K562 (cell line): Measurements from ENCODE around the gene A1BG. TPM values are rescaled to one million over a fixed set of nuclear protein-coding genes. Genes with fewer than 3 reads are reported as not detected.

ENCODE experiments used
- ARID1B ChIP-seq: fragments of 450-650 bp; IDR thresholded peaks from 2 replicates; pipeline ENCODE4 v1.6.1; 2016; ENCODE audit warnings: antibody characterized with exemption, mild to moderate bottlenecking, inconsistent platforms
- ASH1L ChIP-seq: fragments of 450-650 bp; IDR thresholded peaks from 2 replicates; pipeline ENCODE4 v1.6.1; 2018; ENCODE audit warnings: borderline replicate concordance, mild to moderate bottlenecking, low read depth; ENCODE audit not compliant: partially characterized antibody
- BMI1 ChIP-seq: fragments of 150-350 bp; IDR thresholded peaks from 2 replicates; pipeline ENCODE4 v1.6.1; 2014; ENCODE audit warnings: low read length
- CBX1 ChIP-seq: sonication (generic); IDR thresholded peaks from 2 replicates; pipeline ENCODE4 v1.6.1; 2016; ENCODE audit warnings: antibody characterized with exemption, low read depth, mild to moderate bottlenecking
- DACH1 ChIP-seq: fragments of 450-650 bp; IDR thresholded peaks from 2 replicates; pipeline ENCODE4 v1.6.1; 2018; ENCODE audit not compliant: partially characterized antibody
- GTF2E2 ChIP-seq: fragments of 200-800 bp; sonication (Bioruptor generic); IDR thresholded peaks from 2 replicates; pipeline ENCODE4 v1.6.1; 2016; ENCODE audit warnings: missing genetic modification characterization, missing compliant biosample characterization
- HCFC1 ChIP-seq: IDR thresholded peaks from 2 replicates; pipeline ENCODE4 v1.6.1; 2012; ENCODE audit warnings: low read depth, low read length, improper control_type of control experiment
- L3MBTL2 ChIP-seq: fragments of 450-650 bp; IDR thresholded peaks from 2 replicates; pipeline ENCODE4 v1.6.1; 2016; ENCODE audit warnings: mild to moderate bottlenecking, moderate library complexity
- NFE2 ChIP-seq: IDR thresholded peaks from 2 replicates; pipeline ENCODE4 v1.6.1; 2014; ENCODE audit warnings: antibody characterized with exemption, low read depth
- NR2C2 ChIP-seq, 2 experiments: fragments of 200-800 bp in 1 of 2; sonication (Bioruptor generic) in 1 of 2; sonication (generic) in 1 of 2; formaldehyde crosslinking in 1 of 2; IDR thresholded peaks; 2 replicates each; pipeline versions ENCODE4 v1.6.1 to v1.8.0; 2016 to 2022; ENCODE audit warnings: mild to moderate bottlenecking in 1 of 2, missing compliant biosample characterization in 1 of 2, missing genetic modification characterization in 1 of 2, missing genetic modification reagents in 1 of 2
- POLR2AphosphoS5 ChIP-seq: IDR thresholded peaks from 2 replicates; pipeline ENCODE4 v1.6.1; 2011; ENCODE audit warnings: mild to moderate bottlenecking, low read depth, low read length, moderate library complexity; ENCODE audit not compliant: control insufficient read depth, insufficient read depth
- RBM15 ChIP-seq: fragments of 200-400 bp; formaldehyde crosslinking; IDR thresholded peaks from 2 replicates; pipeline ENCODE4 v1.6.1; 2018; ENCODE audit warnings: mild to moderate bottlenecking, low read length, moderate library complexity; ENCODE audit not compliant: insufficient read depth
- RBM22 ChIP-seq: fragments of 200-400 bp; formaldehyde crosslinking; IDR thresholded peaks from 2 replicates; pipeline ENCODE4 v1.6.1; 2018; ENCODE audit warnings: low read length, low read depth; ENCODE audit not compliant: poor library complexity, severe bottlenecking
- SAP30 ChIP-seq: fragments of 200-600 bp; sonication (generic); IDR thresholded peaks from 2 replicates; pipeline ENCODE4 v1.6.1; 2012; ENCODE audit warnings: borderline replicate concordance, low read depth, mild to moderate bottlenecking, moderate library complexity, low read length, control low read depth, inconsistent platforms; ENCODE audit not compliant: insufficient read depth, poor library complexity, severe bottlenecking
- SMAD3 ChIP-seq: fragments of 450-650 bp; formaldehyde crosslinking; conservative IDR thresholded peaks from 2 replicates; pipeline ENCODE4 v1.4.0; 2020; ENCODE audit warnings: mild to moderate bottlenecking
- SMARCC2 ChIP-seq: fragments of 450-650 bp; IDR thresholded peaks from 2 replicates; pipeline ENCODE4 v1.6.1; 2017; ENCODE audit warnings: antibody characterized with exemption, moderate library complexity, mild to moderate bottlenecking, low read depth
- SP2 ChIP-seq: IDR thresholded peaks from 2 replicates; pipeline ENCODE4 v1.6.1; 2011; ENCODE audit warnings: mild to moderate bottlenecking, low read depth, low read length, moderate library complexity; ENCODE audit not compliant: poor library complexity, severe bottlenecking; ENCODE audit errors: extremely low read depth
- SRSF1 ChIP-seq: fragments of 200-400 bp; formaldehyde crosslinking; IDR thresholded peaks from 2 replicates; pipeline ENCODE4 v1.6.1; 2017; ENCODE audit warnings: mild to moderate bottlenecking, low read depth, low read length, moderate library complexity
- TEAD2 ChIP-seq: fragments of 450-650 bp; IDR thresholded peaks from 2 replicates; pipeline ENCODE4 v1.6.1; 2016; ENCODE audit warnings: missing genetic modification characterization, control low read depth, missing compliant biosample characterization
- ZC3H11A ChIP-seq: IDR thresholded peaks from 2 replicates; pipeline ENCODE4 v1.6.1; 2012; ENCODE audit warnings: low read depth, low read length, improper control_type of control experiment
- ZNF696 ChIP-seq: fragments of 250-450 bp; sonication (Bioruptor Pico); conservative IDR thresholded peaks from 2 replicates; pipeline ENCODE4 v1.4.0; 2020; ENCODE audit warnings: mild to moderate bottlenecking, moderate library complexity
- polyA plus RNA-seq, 8 experiments: library from polyadenylated mRNA; depleted of rRNA in 4 of 8; stranded (reverse) in 5 of 8; unstranded in 3 of 8; fragments of >200 nt; fragmentation: Nextera tagmentation in 2 of 8; fragmentation: Illumina TruSeq in 1 of 8; extraction: Ambion mirVana in 2 of 8; extraction: Trizol in 1 of 8; gene quantifications; 2 replicates each; pipeline versions ENCODE4 v1.2.1 to v1.2.3, GENCODE V29; 2011 to 2014; ENCODE audit warnings: inconsistent platforms in 1 of 8, missing spikeins in 1 of 8
- total RNA-seq, 7 experiments: library from RNA; depleted of rRNA in 6 of 7; stranded (reverse); fragments of >200 nt in 6 of 7; fragmentation: Illumina TruSeq in 2 of 7; extraction: Trizol in 2 of 7; gene quantifications; 2 replicates each; pipeline versions ENCODE4 v1.2.1 to v1.2.3, GENCODE V29; 2011 to 2021; ENCODE audit warnings: low replicate concordance in 1 of 7
- TF ChIP-seq, protein P1 (sequence below): sonication (generic); formaldehyde crosslinking; IDR thresholded peaks from 2 replicates; pipeline ENCODE4 v1.8.0; 2022; ENCODE audit warnings: mild to moderate bottlenecking, low read depth, missing genetic modification reagents
- TF ChIP-seq, protein P2 (sequence below): sonication (generic); formaldehyde crosslinking; IDR thresholded peaks from 2 replicates; pipeline ENCODE4 v1.8.1; 2023; ENCODE audit warnings: mild to moderate bottlenecking, missing genetic modification reagents
- TF ChIP-seq, protein P3 (sequence below): conservative IDR thresholded peaks from 2 replicates; pipeline ENCODE4 v1.6.1; 2011; ENCODE audit warnings: low read depth, mild to moderate bottlenecking, low read length; ENCODE audit not compliant: control insufficient read depth

The A1BG gene
- total and polyA plus RNA-seq, 9 of the 15 experiments (the other 6 are each of a cell fraction or from before 2014, with no cell fraction given): 0.10 to 19.8 (median 2.6) TPM

GRCh38 chr19:58380662-58381459 lies 27.6 kb upstream of the A1BG start, which contains the start of gene ZNF837 (continued):
- TF ChIP-seq ARID1B (no peak; the same call in 1 of the 2 replicates), SRSF1 (no peak), SMAD3 (CRISPR knock-in tag) (no peak), CBX1 (peak; percentile 93), HCFC1 (peak; percentile 80), RBM15 (no peak), ASH1L (peak; percentile 87), DACH1 (peak; percentile 42), RBM22 (peak; percentile 89), NR2C2 (CRISPR knock-in tag; IDR thresholded peaks at IDR 0.05) (peak; percentile 90), NR2C2 (tag; IDR thresholded peaks at IDR 0.05) (peak; percentile 97), SMARCC2 (no peak), SAP30 (peak; percentile 76), POLR2AphosphoS5 (peak; percentile 64), ZNF696 (no peak), NFE2 (peak; percentile 14; the same call in 1 of the 2 replicates), TEAD2 (no peak), BMI1 (peak; percentile 97), ZC3H11A (peak; percentile 96), SP2 (peak; percentile 70), GTF2E2 (tag) (peak; percentile 98), L3MBTL2 (peak; percentile 93)
- TF ChIP-seq, protein P1, sequence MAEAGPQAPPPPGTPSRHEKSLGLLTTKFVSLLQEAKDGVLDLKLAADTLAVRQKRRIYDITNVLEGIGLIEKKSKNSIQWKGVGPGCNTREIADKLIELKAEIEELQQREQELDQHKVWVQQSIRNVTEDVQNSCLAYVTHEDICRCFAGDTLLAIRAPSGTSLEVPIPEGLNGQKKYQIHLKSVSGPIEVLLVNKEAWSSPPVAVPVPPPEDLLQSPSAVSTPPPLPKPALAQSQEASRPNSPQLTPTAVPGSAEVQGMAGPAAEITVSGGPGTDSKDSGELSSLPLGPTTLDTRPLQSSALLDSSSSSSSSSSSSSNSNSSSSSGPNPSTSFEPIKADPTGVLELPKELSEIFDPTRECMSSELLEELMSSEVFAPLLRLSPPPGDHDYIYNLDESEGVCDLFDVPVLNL (CRISPR knock-in tag): peak; percentile 68
- TF ChIP-seq, protein P2, sequence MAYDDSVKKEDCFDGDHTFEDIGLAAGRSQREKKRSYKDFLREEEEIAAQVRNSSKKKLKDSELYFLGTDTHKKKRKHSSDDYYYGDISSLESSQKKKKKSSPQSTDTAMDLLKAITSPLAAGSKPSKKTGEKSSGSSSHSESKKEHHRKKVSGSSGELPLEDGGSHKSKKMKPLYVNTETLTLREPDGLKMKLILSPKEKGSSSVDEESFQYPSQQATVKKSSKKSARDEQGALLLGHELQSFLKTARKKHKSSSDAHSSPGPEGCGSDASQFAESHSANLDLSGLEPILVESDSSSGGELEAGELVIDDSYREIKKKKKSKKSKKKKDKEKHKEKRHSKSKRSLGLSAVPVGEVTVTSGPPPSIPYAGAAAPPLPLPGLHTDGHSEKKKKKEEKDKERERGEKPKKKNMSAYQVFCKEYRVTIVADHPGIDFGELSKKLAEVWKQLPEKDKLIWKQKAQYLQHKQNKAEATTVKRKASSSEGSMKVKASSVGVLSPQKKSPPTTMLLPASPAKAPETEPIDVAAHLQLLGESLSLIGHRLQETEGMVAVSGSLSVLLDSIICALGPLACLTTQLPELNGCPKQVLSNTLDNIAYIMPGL: peak; percentile 92; the same call in 1 of the 2 replicates
- TF ChIP-seq, protein P3, sequence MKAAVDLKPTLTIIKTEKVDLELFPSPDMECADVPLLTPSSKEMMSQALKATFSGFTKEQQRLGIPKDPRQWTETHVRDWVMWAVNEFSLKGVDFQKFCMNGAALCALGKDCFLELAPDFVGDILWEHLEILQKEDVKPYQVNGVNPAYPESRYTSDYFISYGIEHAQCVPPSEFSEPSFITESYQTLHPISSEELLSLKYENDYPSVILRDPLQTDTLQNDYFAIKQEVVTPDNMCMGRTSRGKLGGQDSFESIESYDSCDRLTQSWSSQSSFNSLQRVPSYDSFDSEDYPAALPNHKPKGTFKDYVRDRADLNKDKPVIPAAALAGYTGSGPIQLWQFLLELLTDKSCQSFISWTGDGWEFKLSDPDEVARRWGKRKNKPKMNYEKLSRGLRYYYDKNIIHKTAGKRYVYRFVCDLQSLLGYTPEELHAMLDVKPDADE: peak; percentile 84
